Measurements from ENCODE around the gene ZBTB7A.

The ZBTB7A gene

DNA sequence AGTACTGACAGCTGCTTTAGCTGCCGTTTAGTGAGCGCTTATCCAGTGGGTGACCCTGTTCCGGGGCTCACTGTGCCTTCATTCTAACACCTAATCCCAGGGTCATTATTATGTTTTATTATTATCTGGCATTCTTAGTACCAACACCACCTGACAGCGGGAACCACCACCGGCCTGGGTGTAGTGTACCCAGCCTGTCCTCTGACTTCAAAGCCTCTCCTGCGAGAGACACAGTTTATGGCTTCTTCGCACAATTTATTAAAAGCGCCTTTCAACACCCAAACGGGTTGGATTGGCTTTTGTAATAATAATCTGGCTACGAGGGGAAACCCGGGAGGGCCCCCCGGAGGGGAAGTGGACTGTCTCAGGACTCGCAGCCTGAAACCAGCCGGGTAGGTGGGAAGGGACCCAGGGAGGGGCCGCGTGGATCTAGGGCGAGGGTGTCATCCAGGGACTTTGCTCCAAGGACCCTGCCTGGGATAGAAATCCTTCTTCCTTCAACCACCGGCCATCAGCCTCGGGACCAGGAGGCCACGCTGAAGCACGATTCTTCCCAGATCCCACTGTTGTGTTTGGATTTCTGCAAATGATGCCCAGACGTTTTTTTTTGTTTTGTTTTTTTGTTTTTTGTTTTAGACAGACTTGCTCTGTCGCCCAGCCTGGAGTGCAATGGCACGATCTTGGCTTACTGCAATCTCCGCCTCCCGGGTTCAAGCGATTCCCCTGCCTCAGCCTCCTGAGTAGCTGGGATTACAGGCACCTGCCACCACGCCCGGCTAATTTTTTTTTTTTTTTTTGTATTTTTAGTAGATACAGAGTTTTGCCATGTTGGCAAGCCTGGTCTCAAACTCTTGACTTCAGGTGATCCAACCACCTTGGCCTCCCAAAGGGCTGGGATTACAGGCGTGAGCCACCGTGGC is 1.6 kb upstream of the ZBTB7A start:
- DNase-seq (ENCODE audit: low spot score): no peak

DNA sequence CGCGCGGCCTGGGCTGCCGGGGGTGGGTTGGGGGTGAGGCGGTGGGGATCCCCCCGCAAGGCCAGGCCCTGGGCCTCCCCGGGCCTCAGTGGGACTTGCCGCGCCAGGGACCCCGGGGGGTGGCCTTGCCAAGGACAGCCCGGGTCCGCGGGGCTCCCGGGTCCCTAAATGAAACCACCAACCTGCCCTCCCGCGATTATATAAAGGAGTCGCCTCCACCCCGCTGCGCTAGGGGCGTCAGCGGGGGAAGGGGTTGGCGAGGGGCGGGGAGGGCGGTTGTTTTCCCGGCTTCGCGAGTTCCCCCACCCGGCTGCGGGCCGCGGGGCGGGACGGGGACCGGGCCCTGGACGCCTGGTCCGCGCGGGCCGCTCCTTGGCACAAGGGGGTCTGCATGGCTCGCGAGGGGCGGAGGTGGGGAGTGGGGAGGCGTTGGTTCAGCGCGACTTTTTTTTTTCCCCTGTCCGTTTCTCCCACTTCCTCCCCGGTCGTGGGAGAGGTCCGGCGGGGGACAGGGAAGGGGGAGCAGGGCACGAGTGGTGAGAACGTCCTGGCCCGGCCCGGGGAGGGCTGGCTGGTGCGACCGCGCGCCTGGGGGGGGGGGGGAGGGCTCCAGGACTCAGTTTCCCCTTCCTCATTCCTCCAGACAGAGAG is 822 bp upstream of the ZBTB7A start:
- peak; percentile 54 for DNase-seq (ENCODE audit: low spot score)

DNA sequence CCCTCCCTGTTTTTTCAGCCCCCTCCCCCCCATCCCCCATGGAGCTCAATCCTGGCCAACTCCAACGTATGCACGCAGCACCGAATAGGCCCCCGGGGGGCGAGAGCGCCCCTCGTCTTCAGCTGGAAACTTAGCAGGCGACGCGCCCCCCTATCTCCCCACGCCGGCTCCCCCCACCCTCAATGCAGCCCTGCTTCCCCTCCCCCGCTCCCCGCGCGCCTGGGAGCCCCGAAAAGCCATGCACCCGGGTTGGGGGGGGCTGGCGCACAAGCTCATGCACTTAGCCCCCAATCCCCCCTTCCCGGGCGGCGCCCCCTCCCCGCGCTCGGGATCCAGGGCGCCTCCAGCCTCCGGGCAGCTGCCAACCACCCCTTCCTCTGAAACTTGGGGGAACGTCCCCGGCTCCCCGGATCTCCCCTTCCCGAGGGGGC is 508 bp downstream of the ZBTB7A start:
- no peak for DNase-seq (ENCODE audit: low spot score)

DNA sequence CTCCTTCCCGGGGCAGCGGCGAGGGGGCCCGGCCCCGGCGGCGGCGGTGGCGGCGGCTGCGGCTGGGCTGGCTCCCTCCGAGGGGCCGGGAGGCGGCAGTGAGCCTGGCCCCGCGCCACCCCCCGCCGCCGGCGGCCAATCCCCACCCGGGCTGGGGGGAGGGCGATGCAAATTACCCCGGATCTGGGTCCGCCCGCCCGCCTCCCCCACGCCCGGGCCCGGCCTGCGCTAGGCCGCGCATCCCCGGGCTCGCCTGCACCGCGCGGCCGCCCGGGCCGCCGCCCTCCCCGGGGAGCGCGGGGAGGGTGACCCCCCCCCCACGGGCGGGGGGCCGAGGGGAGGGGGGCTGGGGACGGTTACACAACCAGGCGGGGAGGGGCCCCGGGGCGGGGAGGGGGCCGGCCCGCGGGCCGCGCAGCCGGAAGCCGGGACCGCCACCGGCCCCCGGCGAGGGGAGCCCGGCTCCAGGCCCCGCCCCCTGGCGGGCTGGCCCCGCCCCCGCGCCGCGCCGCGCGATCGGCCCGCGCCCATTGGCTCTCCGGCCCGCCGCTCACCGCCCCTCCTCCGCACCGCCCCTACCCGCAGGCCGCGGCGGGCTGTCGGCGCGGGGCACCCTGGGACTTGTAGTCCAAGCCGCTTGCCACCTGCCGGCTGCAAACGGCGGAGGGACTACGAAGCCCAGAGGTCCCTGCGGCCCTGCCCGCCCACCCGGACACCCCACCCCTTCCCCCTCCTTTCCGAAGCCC is 1.1 kb downstream of the ZBTB7A start:
- peak; percentile 96 for DNase-seq (ENCODE audit: low spot score)

DNA sequence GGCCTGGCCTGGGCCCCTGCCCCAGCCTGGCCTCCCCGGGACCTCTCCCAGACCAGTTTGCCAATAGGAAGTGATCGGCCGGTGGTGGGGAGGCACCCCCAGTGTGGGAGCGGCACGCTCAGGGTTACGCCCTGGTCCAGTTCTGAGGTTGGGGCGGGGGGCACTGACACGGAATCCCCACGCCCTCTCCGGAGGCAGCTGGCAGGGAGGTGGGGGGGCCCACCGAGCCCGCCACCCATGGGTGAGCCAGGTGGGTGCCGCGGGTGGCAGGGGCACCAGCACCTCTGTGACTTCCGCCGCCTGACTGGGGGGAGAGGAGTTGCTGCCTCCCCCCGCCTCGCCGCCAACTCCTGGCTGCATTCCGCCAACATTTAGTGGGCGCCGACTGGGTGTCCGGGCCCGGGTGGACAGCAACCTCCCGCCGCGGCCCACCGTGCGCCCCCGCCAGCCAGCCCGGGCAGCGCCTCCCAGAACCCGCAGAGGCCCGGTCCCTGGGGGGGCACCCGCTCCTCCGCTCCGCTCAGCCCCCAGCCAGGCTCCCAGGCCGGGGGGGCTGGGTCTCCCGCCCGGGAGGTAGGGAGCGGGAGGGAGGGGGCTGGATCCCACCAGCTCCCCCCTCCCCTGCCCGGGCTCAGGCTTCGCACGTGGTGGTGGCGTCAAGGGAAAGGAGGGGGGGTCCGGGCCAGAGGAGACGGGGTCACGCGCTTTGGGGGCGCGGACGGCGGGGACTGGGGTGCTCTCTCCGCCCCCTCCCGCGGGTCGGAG is 2.0 kb downstream of the ZBTB7A start:
- DNase-seq (ENCODE audit: low spot score): no peak

DNA sequence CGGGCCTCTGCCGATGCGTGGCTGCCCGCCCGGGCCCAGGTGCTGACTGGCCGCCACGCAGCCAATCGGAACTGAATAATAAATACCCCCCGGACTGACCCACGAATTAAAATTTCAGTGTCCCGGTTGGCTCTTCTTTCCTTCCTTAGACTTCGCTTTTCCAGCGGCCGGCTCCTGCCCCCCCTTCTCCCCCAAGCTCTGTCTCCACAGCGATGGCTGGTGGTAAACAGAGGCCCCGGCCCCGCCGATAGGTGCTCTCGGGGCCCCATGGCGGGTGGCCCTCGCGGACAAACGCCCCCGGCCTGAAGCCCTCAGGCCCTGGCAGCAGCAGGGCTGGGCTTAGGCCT is 2.6 kb downstream of the ZBTB7A start:
- no peak for DNase-seq (ENCODE audit: low spot score)

DNA sequence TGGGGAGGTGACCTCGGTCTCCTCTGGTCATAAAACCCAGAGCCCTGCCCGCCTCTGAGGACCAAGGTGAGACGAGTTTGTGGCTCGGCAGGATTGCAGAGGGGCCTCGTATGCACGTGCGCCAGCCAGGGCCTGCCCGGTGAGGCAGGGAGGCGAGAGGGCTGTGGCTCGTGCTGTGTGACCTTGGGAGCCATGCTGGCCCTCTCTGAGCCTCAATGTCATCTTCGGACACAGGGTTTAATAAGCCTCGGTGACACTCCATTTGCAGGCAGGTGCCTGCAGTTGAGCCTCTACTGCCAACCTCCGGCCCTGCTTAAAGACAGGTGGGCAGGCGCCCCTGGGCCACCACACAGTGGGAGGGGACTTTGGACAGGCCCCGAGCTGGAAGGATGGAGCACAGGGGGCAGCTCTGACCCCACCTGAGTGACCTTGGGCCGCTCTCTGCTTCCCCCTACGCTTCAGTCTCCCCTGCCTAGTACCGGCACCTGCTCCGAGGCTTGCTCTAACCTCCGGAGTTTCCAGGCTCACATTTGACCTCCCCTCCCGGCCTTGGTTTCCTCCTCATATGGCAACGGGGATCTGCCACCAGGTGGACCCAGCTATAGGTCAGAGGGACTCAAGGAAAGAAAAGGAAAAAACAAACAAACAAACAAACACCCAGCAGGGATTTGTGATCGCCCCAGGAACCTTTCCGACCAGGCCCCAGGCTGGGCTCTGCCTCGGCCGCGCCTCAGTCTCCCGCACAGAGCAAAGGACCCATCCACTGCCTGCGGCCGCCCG is 3.1 kb downstream of the ZBTB7A start:
- DNase-seq (ENCODE audit: low spot score): no peak

DNA sequence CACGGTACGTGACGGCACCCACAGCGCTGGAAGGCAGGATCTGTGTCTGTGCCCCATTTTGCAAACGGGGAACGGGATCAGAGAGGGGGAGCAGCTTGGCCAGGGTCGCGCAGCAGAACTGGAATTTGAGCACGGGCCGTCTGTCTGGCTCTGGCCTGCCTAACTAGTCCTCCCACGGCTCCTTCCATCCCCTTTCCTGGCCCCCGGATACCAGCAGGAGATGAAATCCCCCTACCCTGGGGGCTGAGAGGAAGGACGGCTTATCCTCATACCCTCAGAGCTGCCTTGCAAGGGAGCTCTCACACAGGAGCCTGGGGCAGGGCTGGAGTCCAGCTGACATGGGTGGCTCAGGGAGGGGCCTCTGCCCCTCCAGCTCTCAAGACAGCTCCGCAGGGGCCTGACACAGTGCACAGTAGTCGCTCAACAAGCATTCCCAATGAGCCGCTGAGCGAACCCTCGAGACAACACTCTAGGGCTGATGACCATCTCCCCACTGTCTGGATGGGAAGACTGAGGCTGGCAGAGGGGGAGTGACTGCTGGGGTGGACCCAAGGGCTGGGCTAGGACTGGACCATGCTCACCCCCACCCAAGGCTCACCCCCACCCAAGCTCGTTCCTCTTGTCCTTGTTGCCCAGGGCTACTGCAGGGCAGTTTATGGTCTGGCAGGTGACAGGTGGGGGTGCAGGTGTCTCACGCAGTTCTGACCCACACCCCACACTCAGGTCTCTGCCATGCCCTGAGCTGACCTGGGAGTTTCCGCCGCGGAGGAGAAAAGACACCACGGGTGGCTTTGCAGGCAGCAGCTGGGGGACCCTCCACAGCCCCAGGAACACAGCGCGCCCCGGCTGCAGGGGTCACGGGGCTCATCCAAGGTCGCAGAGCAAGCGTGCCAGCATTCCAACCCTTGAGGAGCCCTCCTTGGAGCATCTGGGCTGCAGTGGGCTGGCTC is 4.0 kb downstream of the ZBTB7A start:
- DNase-seq (ENCODE audit: low spot score): no peak

DNA sequence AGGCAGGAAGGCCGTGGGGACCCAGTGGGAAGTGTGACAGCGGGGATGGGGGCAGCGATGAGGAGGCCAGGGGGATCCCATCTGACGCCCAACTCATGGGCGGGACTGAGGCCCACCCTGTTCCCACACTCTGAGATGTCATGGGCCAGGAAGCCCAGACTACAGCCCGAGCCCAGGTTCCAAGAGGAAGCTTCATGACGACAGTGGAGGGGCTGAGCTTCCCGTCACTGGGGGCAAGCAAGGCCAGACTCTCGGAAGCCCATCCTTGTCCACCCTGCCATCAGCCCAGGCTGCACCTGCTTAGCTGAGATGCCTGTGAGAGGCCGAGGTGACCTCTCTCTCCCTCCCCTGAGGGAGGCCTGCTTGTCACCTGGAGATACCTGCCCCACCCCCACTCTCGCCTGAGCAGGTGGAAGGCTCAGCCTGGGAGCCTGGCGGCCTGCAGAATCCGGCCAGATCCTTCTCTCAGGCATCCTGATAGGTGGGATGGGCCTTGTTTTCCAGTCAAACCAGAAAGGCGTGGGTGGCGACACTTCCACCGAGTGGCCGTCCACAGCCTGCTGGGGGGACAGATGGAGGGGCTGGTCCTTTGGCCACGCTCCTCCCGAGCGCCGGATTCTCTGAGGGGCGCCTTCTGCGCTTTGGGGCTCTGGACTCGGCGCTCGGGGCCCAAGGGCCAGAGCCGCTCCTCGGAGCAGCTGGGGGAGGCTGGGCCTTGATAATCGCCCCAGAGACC is 4.8 kb downstream of the ZBTB7A start:
- DNase-seq (ENCODE audit: low spot score): no peak

DNA sequence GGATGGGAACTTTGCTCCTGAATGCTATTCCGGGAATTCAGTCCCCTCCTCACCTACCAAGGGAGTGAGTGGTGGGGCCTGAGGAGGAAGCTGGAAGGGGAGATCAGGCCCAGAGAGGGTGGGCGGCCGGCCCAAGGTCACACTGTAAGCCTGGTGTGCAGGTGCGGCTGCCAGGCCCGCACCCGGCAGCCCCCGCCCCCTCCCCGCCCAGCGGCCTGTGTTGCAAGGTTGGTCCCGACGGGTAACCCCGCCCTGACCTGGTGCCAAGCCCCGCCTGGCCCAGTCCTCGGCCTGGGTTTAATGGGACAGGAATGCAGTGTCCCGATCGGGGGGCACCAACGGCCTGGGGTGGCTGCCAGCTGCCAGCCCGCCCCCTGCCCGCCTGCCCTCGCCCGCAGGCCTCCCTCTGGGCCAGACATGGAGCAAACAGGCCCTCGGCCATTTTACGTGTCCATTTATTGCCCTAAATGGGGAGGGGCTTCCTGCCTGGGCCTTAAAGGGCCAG is 5.5 kb downstream of the ZBTB7A start:
- DNase-seq (ENCODE audit: low spot score): peak; percentile 71

DNA sequence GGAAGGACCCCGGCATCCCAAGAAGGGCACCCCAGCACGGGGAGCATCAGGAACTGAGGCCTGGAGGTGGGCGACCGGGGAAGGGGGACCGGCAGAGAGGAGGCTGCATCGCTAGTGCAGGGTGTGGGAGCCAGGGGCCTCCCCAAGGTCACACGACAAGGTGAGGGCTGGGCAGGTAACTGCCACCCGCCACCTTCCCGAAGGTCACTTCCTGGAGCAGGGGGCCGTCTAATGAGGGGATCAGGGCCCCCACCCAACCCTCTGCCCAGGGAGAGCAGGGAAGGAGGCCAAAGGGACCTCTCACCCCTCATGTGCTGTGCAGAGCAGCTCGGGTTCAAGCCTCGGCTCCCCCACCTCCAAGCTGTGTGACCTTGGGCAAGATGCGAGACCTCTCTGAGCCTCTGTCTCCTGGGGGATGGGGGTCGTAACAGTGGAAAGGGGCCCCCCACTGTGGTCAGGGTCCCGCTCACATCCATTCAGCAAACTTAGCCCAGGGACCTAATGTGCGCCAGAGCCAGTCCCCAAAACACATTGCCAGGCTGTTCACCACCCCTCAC is 6.0 kb downstream of the ZBTB7A start:
- DNase-seq (ENCODE audit: low spot score): no peak

DNA sequence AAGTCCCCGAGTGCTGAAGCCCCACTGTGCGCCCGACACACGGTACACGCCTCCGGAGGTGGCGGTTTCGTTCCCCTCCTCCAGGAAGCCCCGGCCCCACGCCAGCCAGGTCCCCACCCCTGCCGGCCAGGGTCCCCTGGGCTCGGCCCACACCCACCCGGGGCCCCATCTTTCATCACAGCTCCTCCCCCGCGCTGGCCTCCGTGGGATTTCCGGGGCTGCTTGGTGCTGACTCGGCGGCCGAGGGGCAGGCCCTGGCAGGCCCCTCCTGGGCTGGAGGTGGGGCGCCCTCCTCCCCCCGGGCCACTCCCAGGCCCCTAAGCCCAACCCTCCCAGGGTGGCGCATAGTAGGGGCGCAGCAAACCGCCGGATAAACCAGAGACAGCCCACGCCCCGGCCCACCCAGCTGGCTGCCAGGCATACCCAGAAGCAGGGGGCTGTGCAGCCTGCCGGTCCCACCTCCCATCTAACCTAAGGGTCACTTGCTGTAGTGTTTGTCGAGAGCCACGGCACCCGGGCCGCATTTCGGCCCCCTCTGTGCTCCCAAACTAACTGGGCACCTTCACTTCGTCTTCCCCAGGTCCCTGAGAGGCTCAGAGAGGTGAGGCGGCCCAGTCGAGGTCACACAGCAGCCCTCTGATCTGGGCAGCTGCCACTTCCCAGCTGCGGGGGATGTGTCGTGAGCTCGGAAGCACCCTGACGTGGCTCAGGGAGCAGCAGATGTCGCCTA is 6.6 kb downstream of the ZBTB7A start:
- DNase-seq (ENCODE audit: low spot score): no peak

DNA sequence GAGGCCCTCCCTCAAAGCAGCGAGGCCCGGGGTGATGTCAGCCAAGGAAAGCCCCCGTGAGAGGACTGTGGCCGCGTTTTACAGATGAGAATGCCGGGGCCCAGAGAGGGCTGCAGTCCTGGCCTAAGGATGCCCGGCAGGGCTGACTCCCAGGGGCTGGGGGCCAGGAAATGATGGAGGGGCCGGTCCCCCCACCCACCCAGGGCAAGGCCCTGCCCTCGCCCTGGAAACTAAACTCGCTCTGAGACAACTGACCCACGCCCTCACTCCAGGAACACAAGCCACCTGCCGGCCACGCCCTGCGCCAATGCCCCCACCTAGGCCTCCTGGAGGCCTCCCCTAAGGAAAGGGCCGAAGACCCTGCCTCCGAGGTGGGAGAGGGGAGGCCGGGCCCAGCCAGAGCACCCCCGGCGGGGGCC is 7.2 kb downstream of the ZBTB7A start:
- no peak for DNase-seq (ENCODE audit: low spot score)

DNA sequence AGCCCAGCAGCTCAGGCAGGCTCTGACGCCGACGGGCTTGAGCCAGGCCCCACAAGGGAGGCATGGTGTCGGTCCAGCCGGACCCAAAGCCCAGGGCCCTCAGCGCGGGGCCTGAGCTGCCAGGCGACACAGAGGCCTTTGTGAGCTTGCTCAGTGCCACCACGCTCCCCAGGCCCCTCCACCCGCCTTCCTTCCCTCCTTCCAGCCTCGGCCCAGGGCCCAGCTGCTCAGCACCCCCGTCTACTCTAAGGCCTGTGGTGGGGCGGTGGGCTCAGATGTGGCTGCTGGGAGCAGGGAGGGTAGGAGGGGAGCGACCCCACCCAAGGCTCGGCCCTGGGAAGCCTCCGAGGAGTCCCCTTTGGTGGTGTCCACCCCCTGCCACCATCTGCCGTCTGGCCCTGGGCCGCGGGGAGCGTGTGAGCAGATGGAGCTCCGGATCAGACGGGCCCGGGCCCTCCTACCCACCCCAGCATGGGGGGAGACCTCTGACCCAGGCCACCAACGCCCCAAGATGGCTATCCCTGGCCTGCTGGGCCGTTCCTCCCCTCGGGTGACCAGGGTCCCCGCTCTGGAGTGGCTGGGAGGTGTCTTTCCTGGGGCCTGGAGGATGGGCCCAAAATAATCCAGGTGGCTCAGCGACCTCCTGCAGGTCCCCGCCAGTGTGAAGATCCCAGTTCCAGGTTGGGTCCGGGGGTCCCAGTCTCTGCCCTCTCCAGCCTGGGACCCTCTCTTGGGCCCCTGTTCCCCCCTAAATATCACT is 7.8 kb downstream of the ZBTB7A start:
- no peak for DNase-seq (ENCODE audit: low spot score)

DNA sequence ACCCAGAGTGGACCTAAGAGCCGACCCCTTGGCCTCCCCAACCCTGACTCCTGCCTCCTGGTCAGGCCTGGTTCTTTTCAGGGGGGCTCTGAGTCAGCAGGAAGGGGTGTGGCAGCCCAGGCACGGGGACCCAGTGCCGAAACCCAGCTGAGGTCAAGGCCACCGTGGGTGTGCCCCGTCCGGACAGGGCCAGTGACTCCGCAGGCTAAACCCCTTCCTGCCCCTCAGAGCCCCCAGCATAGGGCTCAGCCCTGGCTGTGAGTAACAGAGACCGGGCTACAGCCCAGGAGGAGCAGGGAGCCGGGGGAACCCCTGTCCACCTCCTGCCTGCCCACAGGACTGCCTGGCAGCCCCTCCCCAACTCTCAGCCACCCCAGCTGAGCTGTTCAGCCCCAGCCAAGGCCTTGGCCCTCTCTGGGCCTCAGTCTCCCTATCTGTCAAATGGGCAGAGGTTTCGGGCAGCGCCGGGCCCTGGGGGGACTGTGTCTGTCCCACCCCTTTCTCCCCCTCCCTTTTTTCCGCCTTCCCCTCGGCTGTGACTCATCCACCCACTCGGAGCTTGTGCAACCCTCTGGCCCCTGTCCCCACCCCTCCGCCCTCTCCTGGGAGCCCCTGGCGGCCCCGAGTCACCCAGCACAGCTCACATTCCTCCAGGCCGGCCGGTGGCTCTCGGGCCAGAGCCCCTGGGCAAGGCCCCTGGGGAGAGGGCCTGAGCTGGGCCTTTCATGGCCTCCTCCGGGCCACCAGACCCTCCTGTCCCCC is 8.6 kb downstream of the ZBTB7A start:
- DNase-seq (ENCODE audit: low spot score): peak; percentile 92

DNA sequence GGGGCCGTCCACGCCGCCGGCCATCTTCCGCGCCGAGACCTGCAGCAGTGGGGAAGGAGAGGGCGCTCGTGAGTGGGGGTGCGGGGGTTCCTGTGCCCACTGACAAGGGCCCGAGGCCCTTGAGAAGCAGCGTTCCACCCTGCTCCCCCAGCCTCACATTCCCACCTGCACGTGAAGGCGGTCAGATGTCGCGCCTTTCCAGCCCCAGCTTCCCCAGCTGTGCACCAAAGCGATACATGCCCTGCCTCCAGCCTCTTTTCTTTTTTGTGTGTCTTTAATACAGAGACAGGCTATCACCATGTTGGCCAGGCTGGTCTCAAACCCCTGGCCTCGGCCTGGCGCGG is 11.5 kb downstream of the ZBTB7A start:
- DNase-seq (ENCODE audit: low spot score): no peak

All from HuH-7 (cell line).